Neural cell (in vitro differentiated cells): Measurements from ENCODE around the gene EPHB3. TPM values are rescaled to one million over a fixed set of nuclear protein-coding genes. Genes with fewer than 3 reads are reported as not detected.

Source experiments
- H2AFZ ChIP-seq: fragments of 200-600, 300-800 bp; sonication (generic), shearing (Covaris generic); 2 replicates; pipeline ENCODE4 v1.6.0; 2014; ENCODE audit warnings: low read depth, mild to moderate bottlenecking, antibody characterized with exemption, low read length, moderate library complexity
- H3F3A ChIP-seq: fragments of 200-600 bp; shearing (Covaris generic); 2 replicates; pipeline ENCODE4 v1.6.1; 2016; ENCODE audit warnings: mild to moderate bottlenecking, moderate library complexity, mixed read lengths, antibody characterized with exemption, low read length; ENCODE audit not compliant: insufficient read depth, poor library complexity, severe bottlenecking
- H3K27ac ChIP-seq: fragments of 200-600, 300-800 bp; sonication (generic), shearing (Covaris generic); 2 replicates; pipeline ENCODE4 v1.5.1; 2014; ENCODE audit warnings: mild to moderate bottlenecking, low read length, moderate library complexity
- H3K27me3 ChIP-seq: fragments of 300-800, 200-600 bp; sonication (generic), shearing (Covaris generic); 2 replicates; pipeline ENCODE4 v1.6.0; 2014; ENCODE audit warnings: mild to moderate bottlenecking, low read depth, low read length, moderate library complexity; ENCODE audit not compliant: insufficient read depth
- H3K36me3 ChIP-seq: fragments of 300-800, 200-600 bp; sonication (generic), shearing (Covaris generic); 2 replicates; pipeline ENCODE4 v1.5.1; 2014; ENCODE audit warnings: mild to moderate bottlenecking, antibody characterized with exemption, low read length, moderate library complexity; ENCODE audit not compliant: insufficient read depth
- H3K4me2 ChIP-seq: fragments of 300-800, 200-600 bp; sonication (generic), shearing (Covaris generic); 2 replicates; pipeline ENCODE4 v1.6.0; 2014; ENCODE audit warnings: mild to moderate bottlenecking, low read length
- H3K4me3 ChIP-seq: fragments of 300-800, 200-600 bp; sonication (generic), shearing (Covaris generic); 2 replicates; pipeline ENCODE4 v1.5.1; 2014; ENCODE audit warnings: mild to moderate bottlenecking, low read length, moderate library complexity
- H3K79me2 ChIP-seq: fragments of 200-600 bp; shearing (Covaris generic); replicated peaks from 2 replicates; pipeline ENCODE4 v1.6.0; 2014; ENCODE audit warnings: mild to moderate bottlenecking, low read length, moderate library complexity; ENCODE audit not compliant: insufficient read depth
- H3K9ac ChIP-seq: fragments of 300-800, 200-600 bp; sonication (generic), shearing (Covaris generic); 2 replicates; pipeline ENCODE4 v1.6.1; 2016; ENCODE audit warnings: mild to moderate bottlenecking, low read length, mixed read lengths
- H3K9me2 ChIP-seq: fragments of 200-600 bp; shearing (Covaris generic); 2 replicates; pipeline ENCODE4 v1.6.1; 2016; ENCODE audit warnings: mild to moderate bottlenecking, low read length, mixed read lengths; ENCODE audit not compliant: insufficient read depth
- H3K9me3 ChIP-seq: fragments of 200-600, 300-800 bp; sonication (generic), shearing (Covaris generic); 2 replicates; pipeline ENCODE4 v1.6.1; 2016; ENCODE audit warnings: mild to moderate bottlenecking, mixed run types, low read length, moderate library complexity, mixed read lengths
- H4K20me1 ChIP-seq: fragments of 200-600 bp; shearing (Covaris generic); 2 replicates; pipeline ENCODE4 v1.6.1; 2016; ENCODE audit warnings: mild to moderate bottlenecking, mixed run types; ENCODE audit not compliant: insufficient read depth
- CTCF ChIP-seq: fragments of 450-650 bp; IDR thresholded peaks from 2 replicates; pipeline ENCODE4 v1.5.1; 2014; ENCODE audit warnings: antibody characterized with exemption, mild to moderate bottlenecking, moderate library complexity; ENCODE audit not compliant: poor library complexity, severe bottlenecking
- EP300 ChIP-seq: fragments of 450-650 bp; conservative IDR thresholded peaks from 2 replicates; pipeline ENCODE4 v1.6.1; 2014; ENCODE audit warnings: antibody characterized with exemption, mild to moderate bottlenecking, moderate library complexity; ENCODE audit not compliant: poor library complexity, severe bottlenecking
- EZH2 ChIP-seq: fragments of 200-600, 300-800 bp; shearing (Covaris generic), sonication (generic); IDR thresholded peaks from 2 replicates; pipeline ENCODE4 v1.6.1; 2014; ENCODE audit warnings: antibody characterized with exemption, low read length, borderline replicate concordance, mild to moderate bottlenecking; ENCODE audit not compliant: insufficient read depth, poor library complexity, severe bottlenecking
- MXI1 ChIP-seq: fragments of 450-650 bp; conservative IDR thresholded peaks from 2 replicates; pipeline ENCODE4 v1.6.1; 2014; ENCODE audit warnings: antibody characterized with exemption, mild to moderate bottlenecking; ENCODE audit not compliant: poor library complexity, severe bottlenecking
- POLR2AphosphoS5 ChIP-seq: IDR thresholded peaks from 2 replicates; pipeline ENCODE4 v1.6.1; 2012
- RAD21 ChIP-seq: fragments of 450-650 bp; conservative IDR thresholded peaks from 2 replicates; pipeline ENCODE4 v1.6.1; 2014; ENCODE audit warnings: antibody characterized with exemption, mild to moderate bottlenecking, moderate library complexity
- REST ChIP-seq: IDR thresholded peaks from 2 replicates; pipeline ENCODE4 v1.6.1; 2012; ENCODE audit warnings: borderline replicate concordance
- SMC3 ChIP-seq: fragments of 450-650 bp; conservative IDR thresholded peaks from 2 replicates; pipeline ENCODE4 v1.6.1; 2014; ENCODE audit warnings: antibody characterized with exemption, mild to moderate bottlenecking, moderate library complexity; ENCODE audit not compliant: poor library complexity
- TAF1 ChIP-seq: IDR thresholded peaks from 2 replicates; pipeline ENCODE4 v1.6.1; 2012; ENCODE audit warnings: low read depth
- polyA plus RNA-seq: library from polyadenylated mRNA; depleted of rRNA; stranded (reverse); fragments of >200 nt; gene quantifications from 2 replicates; pipeline ENCODE4 v1.2.3, GENCODE V29; 2014

The EPHB3 gene
- polyA plus RNA-seq, 1 donor from 2014 or later, result 4.3 TPM

GRCh38 chr3:184563561-184563925 is 2.0 kb downstream of the EPHB3 start:
- no peak overlapping the region for H3K27ac ChIP-seq
- TF ChIP-seq SMC3, result no peak
- TF ChIP-seq REST, result no peak
- peak; percentile 10 for TF ChIP-seq POLR2AphosphoS5
- no peak for TF ChIP-seq EZH2

GRCh38 chr3:184563941-184564684 is 2.5 kb downstream of the EPHB3 start:
- Histone ChIP-seq H3K4me3 (peak overlapping the region; percentile 81), H3K36me3 (no peaks in the 10 kb centered on the region), H3F3A (no peaks in the 10 kb centered on the region), H3K27ac (no peak overlapping the region), H3K9me2 (no peaks in the 10 kb centered on the region), H3K27me3 (peaks cover 14% of the 10 kb centered on the region), H4K20me1 (no peaks in the 10 kb centered on the region), H3K79me2 (peaks cover 51% of the 10 kb centered on the region), H3K4me2 (peak overlapping the region; percentile 26), H3K9me3 (no peaks in the 10 kb centered on the region), H3K9ac (peak overlapping the region; percentile 8), H2AFZ (no peak overlapping the region)
- no peak for TF ChIP-seq EZH2

More at GRCh38 chr3:184563561-184563925, 2.0 kb downstream of the EPHB3 start:
- H4K20me1 ChIP-seq, result no peaks in the 10 kb centered on the region
- peaks cover 14% of the 10 kb centered on the region for H3K27me3 ChIP-seq
- H3K36me3 ChIP-seq, result no peaks in the 10 kb centered on the region
- no peaks in the 10 kb centered on the region for H3F3A ChIP-seq
- no peak overlapping the region for H2AFZ ChIP-seq
- peaks cover 51% of the 10 kb centered on the region for H3K79me2 ChIP-seq
- peak overlapping the region; percentile 8 for H3K9ac ChIP-seq
- H3K4me2 ChIP-seq, result peak overlapping the region; percentile 30
- H3K4me3 ChIP-seq, result peak overlapping the region; percentile 81
- H3K9me3 ChIP-seq, result no peaks in the 10 kb centered on the region
- H3K9me2 ChIP-seq, result no peaks in the 10 kb centered on the region

GRCh38 chr3:184564685-184565385 is 3.2 kb downstream of the EPHB3 start:
- H4K20me1 ChIP-seq, result no peaks in the 10 kb centered on the region
- no peak overlapping the region for H3K27ac ChIP-seq
- H3K4me2 ChIP-seq, result peak overlapping the region; percentile 35
- no peaks in the 10 kb centered on the region for H3K9me2 ChIP-seq
- H2AFZ ChIP-seq, result no peak overlapping the region
- no peak for TF ChIP-seq POLR2AphosphoS5
- TF ChIP-seq REST, result no peak
- TF ChIP-seq CTCF, result no peak
- TF ChIP-seq MXI1, result no peak
- no peak for TF ChIP-seq TAF1
- TF ChIP-seq EP300, result no peak
- TF ChIP-seq SMC3, result no peak
- TF ChIP-seq RAD21, result no peak
- no peak for TF ChIP-seq EZH2
- H3K9ac ChIP-seq, result peak overlapping the region; percentile 47
- H3K9me3 ChIP-seq, result no peaks in the 10 kb centered on the region
- no peaks in the 10 kb centered on the region for H3K36me3 ChIP-seq
- H3F3A ChIP-seq, result no peaks in the 10 kb centered on the region
- peak overlapping the region; percentile 81 for H3K4me3 ChIP-seq
- peaks cover 14% of the 10 kb centered on the region for H3K27me3 ChIP-seq
- peaks cover 54% of the 10 kb centered on the region for H3K79me2 ChIP-seq
